ENCODE data around the gene TM9SF1. TPM values are rescaled to one million over a fixed set of nuclear protein-coding genes. Genes with fewer than 3 reads are reported as not detected.

Gene TM9SF1
- total and polyA plus RNA-seq, 9 of the 15 experiments (the other 6 are each of a cell fraction or from before 2014, with no cell fraction given), result 5.3 to 20.3 (median 11.8) TPM

- TF ChIP-seq ZNF398 (CRISPR knock-in tag; IDR thresholded peaks at IDR 0.05) (no peak), ILF3 (IDR thresholded peaks at IDR 0.05; ENCODE audit: borderline replicate concordance) (no peak)
Measured at GRCh38 chr14:24150993-24151392, 44.2 kb downstream of the TM9SF1 start (continued).

- 84% methylated on average over 5 of the region's 9 CpGs for WGBS (ENCODE audit: insufficient coverage, low coverage, missing lambda C conversion rate)
- Histone ChIP-seq H3K27me3 (ENCODE audit: control insufficient read depth in 2 of 2, insufficient read depth in 2 of 2, low read length in 2 of 2) (no peaks in the 10 kb centered on the region), H3K4me1 (replicated peaks in 1 of 2; ENCODE audit: control insufficient read depth in 2 of 2, insufficient read depth in 2 of 2, low read length in 2 of 2) (peaks cover 8 to 28% of the 10 kb centered on the region in 2 experiments; a peak in 4 of 5 replicates), H3K9ac (ENCODE audit: insufficient read depth in 1 of 2, low read depth in 2 of 2, low read length in 2 of 2) (no peak overlapping the region), H3K79me2 (ENCODE audit: control insufficient read depth, insufficient read depth, low read length) (peaks cover 23% of the 10 kb centered on the region), H4K20me1 (replicated peaks; ENCODE audit: control insufficient read depth, insufficient read depth, low read length) (no peaks in the 10 kb centered on the region), H3K4me3 (no peak overlapping the region), H3K4me2 (ENCODE audit: insufficient read depth, low read length) (no peak overlapping the region), H2AFZ (ENCODE audit: low read depth, low read length) (no peak overlapping the region), H3K9me1 (ENCODE audit: control insufficient read depth, insufficient read depth, low read length) (peaks cover under 1% of the 10 kb centered on the region), H3K36me3 (ENCODE audit: control insufficient read depth, insufficient read depth, low read length) (peaks cover 54% of the 10 kb centered on the region; the same call in 2 of the 3 replicates), H3K27ac (ENCODE audit: extremely low read depth, low read depth, low read length) (no peak overlapping the region), H3K9me3 (replicated peaks; ENCODE audit: control insufficient read depth, insufficient read depth, low read depth, low read length) (no peaks in the 10 kb centered on the region)
- no TSS peak for BruUV-seq (replicated peaks)
- POLR2A ChIA-PET, result interaction anchor here (1.2 kb wide), 1 partner anchor 13 kb away, joined by 4 read pairs; no protein-coding TSS in a partner anchor
- intact Hi-C loops (cut with micrococcal nuclease) (no loop called here), in situ Hi-C loops (cut with MboI) (no loop called here)
- CTCF ChIA-PET (ENCODE audit: low intra/inter-chr PET ratio), result no interaction called here
- ATAC-seq (no peak), DNase-seq (ENCODE audit: extremely low read depth in 1 of 4, low spot score in 3 of 4) (no peak), FAIRE-seq (no peak)
- TF ChIP-seq FOXP4 (CRISPR knock-in tag; IDR thresholded peaks at IDR 0.05; ENCODE audit: borderline replicate concordance), result no peak
- no peak for TF ChIP-seq PCBP2 (IDR thresholded peaks at IDR 0.05; ENCODE audit: low read depth, low read length, poor library complexity, severe bottlenecking)
- TF ChIP-seq PURB (CRISPR knock-in tag; IDR thresholded peaks at IDR 0.05; ENCODE audit: low read depth), result no peak
- no peak for TF ChIP-seq RBM39 (optimal IDR thresholded peaks at IDR 0.05; ENCODE audit: low read depth, low read length)
- no peak for TF ChIP-seq FUS (optimal IDR thresholded peaks at IDR 0.05; ENCODE audit: low read depth, low read length)
- TF ChIP-seq GTF3C2 (IDR thresholded peaks at IDR 0.05; ENCODE audit: borderline replicate concordance, extremely low read depth, insufficient read length), result no peak
- TF ChIP-seq ZBTB12 (CRISPR knock-in tag; IDR thresholded peaks at IDR 0.05), result no peak
- TF ChIP-seq BRCA1 (IDR thresholded peaks at IDR 0.05), result no peak
- no peak for TF ChIP-seq BRCA1 (CRISPR knock-in tag; IDR thresholded peaks at IDR 0.05)
- TF ChIP-seq ZNF165 (CRISPR knock-in tag; IDR thresholded peaks at IDR 0.05; ENCODE audit: borderline replicate concordance), result no peak
- TF ChIP-seq SMC3 (conservative IDR thresholded peaks at IDR 0.05; ENCODE audit: insufficient read depth, low read depth, low read length), result no peak
Measured at GRCh38 chr14:24150567-24150966, 44.7 kb downstream of the TM9SF1 start.
